Neural cell (in vitro differentiated cells): ENCODE measurements around the gene GLS. TPM values are rescaled to one million over a fixed set of nuclear protein-coding genes. Genes with fewer than 3 reads are reported as not detected.

ENCODE experiments used
- H2AFZ ChIP-seq: fragments of 200-600, 300-800 bp; sonication (generic), shearing (Covaris generic); 2 replicates; pipeline ENCODE4 v1.6.0; 2014; ENCODE audit warnings: low read depth, mild to moderate bottlenecking, antibody characterized with exemption, low read length, moderate library complexity
- H3F3A ChIP-seq: fragments of 200-600 bp; shearing (Covaris generic); 2 replicates; pipeline ENCODE4 v1.6.1; 2016; ENCODE audit warnings: mild to moderate bottlenecking, moderate library complexity, mixed read lengths, antibody characterized with exemption, low read length; ENCODE audit not compliant: insufficient read depth, poor library complexity, severe bottlenecking
- H3K27ac ChIP-seq: fragments of 200-600, 300-800 bp; sonication (generic), shearing (Covaris generic); 2 replicates; pipeline ENCODE4 v1.5.1; 2014; ENCODE audit warnings: mild to moderate bottlenecking, low read length, moderate library complexity
- H3K27me3 ChIP-seq: fragments of 300-800, 200-600 bp; sonication (generic), shearing (Covaris generic); 2 replicates; pipeline ENCODE4 v1.6.0; 2014; ENCODE audit warnings: mild to moderate bottlenecking, low read depth, low read length, moderate library complexity; ENCODE audit not compliant: insufficient read depth
- H3K36me3 ChIP-seq: fragments of 300-800, 200-600 bp; sonication (generic), shearing (Covaris generic); 2 replicates; pipeline ENCODE4 v1.5.1; 2014; ENCODE audit warnings: mild to moderate bottlenecking, antibody characterized with exemption, low read length, moderate library complexity; ENCODE audit not compliant: insufficient read depth
- H3K4me2 ChIP-seq: fragments of 300-800, 200-600 bp; sonication (generic), shearing (Covaris generic); 2 replicates; pipeline ENCODE4 v1.6.0; 2014; ENCODE audit warnings: mild to moderate bottlenecking, low read length
- H3K4me3 ChIP-seq: fragments of 300-800, 200-600 bp; sonication (generic), shearing (Covaris generic); 2 replicates; pipeline ENCODE4 v1.5.1; 2014; ENCODE audit warnings: mild to moderate bottlenecking, low read length, moderate library complexity
- H3K79me2 ChIP-seq: fragments of 200-600 bp; shearing (Covaris generic); replicated peaks from 2 replicates; pipeline ENCODE4 v1.6.0; 2014; ENCODE audit warnings: mild to moderate bottlenecking, low read length, moderate library complexity; ENCODE audit not compliant: insufficient read depth
- H3K9ac ChIP-seq: fragments of 300-800, 200-600 bp; sonication (generic), shearing (Covaris generic); 2 replicates; pipeline ENCODE4 v1.6.1; 2016; ENCODE audit warnings: mild to moderate bottlenecking, low read length, mixed read lengths
- H3K9me2 ChIP-seq: fragments of 200-600 bp; shearing (Covaris generic); 2 replicates; pipeline ENCODE4 v1.6.1; 2016; ENCODE audit warnings: mild to moderate bottlenecking, low read length, mixed read lengths; ENCODE audit not compliant: insufficient read depth
- H3K9me3 ChIP-seq: fragments of 200-600, 300-800 bp; sonication (generic), shearing (Covaris generic); 2 replicates; pipeline ENCODE4 v1.6.1; 2016; ENCODE audit warnings: mild to moderate bottlenecking, mixed run types, low read length, moderate library complexity, mixed read lengths
- H4K20me1 ChIP-seq: fragments of 200-600 bp; shearing (Covaris generic); 2 replicates; pipeline ENCODE4 v1.6.1; 2016; ENCODE audit warnings: mild to moderate bottlenecking, mixed run types; ENCODE audit not compliant: insufficient read depth
- EZH2 ChIP-seq: fragments of 200-600, 300-800 bp; shearing (Covaris generic), sonication (generic); IDR thresholded peaks from 2 replicates; pipeline ENCODE4 v1.6.1; 2014; ENCODE audit warnings: antibody characterized with exemption, low read length, borderline replicate concordance, mild to moderate bottlenecking; ENCODE audit not compliant: insufficient read depth, poor library complexity, severe bottlenecking
- POLR2AphosphoS5 ChIP-seq: IDR thresholded peaks from 2 replicates; pipeline ENCODE4 v1.6.1; 2012
- RAD21 ChIP-seq: fragments of 450-650 bp; conservative IDR thresholded peaks from 2 replicates; pipeline ENCODE4 v1.6.1; 2014; ENCODE audit warnings: antibody characterized with exemption, mild to moderate bottlenecking, moderate library complexity
- polyA plus RNA-seq: library from polyadenylated mRNA; depleted of rRNA; stranded (reverse); fragments of >200 nt; gene quantifications from 2 replicates; pipeline ENCODE4 v1.2.3, GENCODE V29; 2014

Gene GLS
- polyA plus RNA-seq, 1 donor from 2014 or later = 90.2 TPM

DNA sequence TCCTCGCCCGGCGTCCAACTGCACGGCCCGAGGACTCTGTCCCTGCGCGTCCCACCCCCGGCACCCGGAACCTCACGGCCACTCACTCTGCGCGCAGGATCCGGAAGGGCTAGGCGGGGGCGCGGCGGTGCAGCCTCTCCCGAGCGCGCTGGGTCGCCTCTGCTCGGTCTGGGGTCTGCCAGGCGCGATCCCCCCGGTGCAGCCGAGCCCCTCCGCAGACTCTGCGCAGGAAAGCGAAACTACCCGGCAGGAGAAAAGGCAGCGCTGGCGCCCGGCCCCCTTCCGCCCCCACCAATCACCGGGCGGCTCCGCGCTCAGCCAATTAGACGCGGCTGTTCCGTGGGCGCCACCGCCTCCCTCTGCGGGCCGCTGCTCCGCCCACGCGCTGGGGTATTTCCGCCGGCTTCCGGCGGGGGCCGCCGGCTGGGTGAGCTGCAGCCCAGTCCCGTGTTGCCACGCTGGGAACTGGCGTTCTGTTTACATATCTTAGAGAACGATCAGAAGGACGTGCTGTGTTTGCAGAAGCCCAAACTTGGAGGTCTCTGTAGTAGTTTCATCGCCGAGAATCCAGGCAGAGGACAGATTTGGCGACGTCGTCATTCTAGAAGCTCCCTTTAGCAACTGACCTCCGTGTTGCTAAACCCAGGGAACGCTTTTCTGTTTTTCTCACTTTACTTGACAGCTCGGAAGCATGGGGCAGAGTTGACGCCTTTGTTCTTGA, 133.5 kb downstream of the GLS start, which contains the start of gene STAT1 (continued):
- peak; percentile 74 for TF ChIP-seq POLR2AphosphoS5

DNA sequence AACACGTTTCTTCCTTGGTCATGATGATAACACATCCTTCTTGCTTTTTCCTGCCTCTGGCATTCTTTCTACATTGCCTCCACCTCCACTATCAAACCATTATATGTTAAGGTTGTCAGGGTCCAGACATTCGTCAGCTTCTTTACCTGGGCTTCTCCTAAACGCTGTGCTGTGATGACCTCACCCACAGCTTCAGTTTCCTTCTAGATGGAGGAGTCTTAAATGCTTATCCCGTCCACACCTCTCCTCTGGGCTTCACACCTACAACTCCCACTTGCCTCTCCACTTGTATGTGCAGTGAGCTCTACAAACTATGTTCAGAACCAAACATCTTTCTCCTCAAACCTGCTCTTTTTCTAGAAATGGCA, 134.0 kb downstream of the GLS start:
- no peak for TF ChIP-seq EZH2
- no peak for TF ChIP-seq RAD21
- H3K4me3 ChIP-seq = peak overlapping the region; percentile 96
- peak overlapping the region; percentile 65 for H3K9ac ChIP-seq
- peak overlapping the region; percentile 94 for H2AFZ ChIP-seq
- H3K9me3 ChIP-seq = no peaks in the 10 kb centered on the region
- no peaks in the 10 kb centered on the region for H3K9me2 ChIP-seq
- H4K20me1 ChIP-seq = no peaks in the 10 kb centered on the region
- no peaks in the 10 kb centered on the region for H3F3A ChIP-seq
- H3K79me2 ChIP-seq = no peaks in the 10 kb centered on the region
- H3K27ac ChIP-seq = peak overlapping the region; percentile 45
- peaks cover 7% of the 10 kb centered on the region for H3K27me3 ChIP-seq
- peak overlapping the region; percentile 87 for H3K4me2 ChIP-seq
- no peaks in the 10 kb centered on the region for H3K36me3 ChIP-seq

Other genes starting within 250 kb of the GLS start
- 39.6 and 49.8 TPM in 2 replicates for gene NAB1, start 231.7 kb upstream of the GLS start, polyA plus RNA-seq
- gene STAT1, start 133.3 kb downstream of the GLS start, polyA plus RNA-seq = 4.2 and 4.9 TPM in 2 replicates